IPS-18c (cell line): ENCODE data around the gene PIP5K1C.

Experiments
- H3K4me3 ChIP-seq: 2 replicates; pipeline ENCODE4 v1.7.0; 2013; ENCODE audit warnings: low read depth, mild to moderate bottlenecking, low read length, moderate library complexity; ENCODE audit not compliant: insufficient read depth
- H3K9me3 ChIP-seq: one replicate; pipeline ENCODE4 v1.6.1; 2013; ENCODE audit warnings: mild to moderate bottlenecking, low read length, moderate library complexity; ENCODE audit not compliant: control insufficient read depth, insufficient read depth

The PIP5K1C gene

DNA sequence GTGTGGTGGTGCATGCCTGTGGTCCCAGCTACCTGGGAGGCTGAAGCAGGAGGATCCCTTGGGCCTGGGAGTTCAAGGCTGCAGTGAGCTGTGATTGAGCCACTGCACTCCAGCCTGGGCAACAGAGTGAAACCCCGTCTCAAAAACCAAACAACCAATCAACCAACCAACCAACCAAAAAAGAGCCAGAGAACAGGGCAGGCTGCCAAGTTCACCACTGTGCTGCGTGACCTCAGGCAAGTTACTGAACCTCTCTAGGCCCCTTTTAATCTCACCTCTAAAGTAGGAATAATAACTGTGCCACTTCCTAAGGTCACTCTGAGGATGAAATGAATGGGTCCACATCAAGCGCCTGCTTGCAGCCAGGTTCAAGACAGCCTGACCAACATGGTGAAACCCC lies 24.9 kb upstream of the PIP5K1C start:
- no peak overlapping the region for H3K4me3 ChIP-seq

DNA sequence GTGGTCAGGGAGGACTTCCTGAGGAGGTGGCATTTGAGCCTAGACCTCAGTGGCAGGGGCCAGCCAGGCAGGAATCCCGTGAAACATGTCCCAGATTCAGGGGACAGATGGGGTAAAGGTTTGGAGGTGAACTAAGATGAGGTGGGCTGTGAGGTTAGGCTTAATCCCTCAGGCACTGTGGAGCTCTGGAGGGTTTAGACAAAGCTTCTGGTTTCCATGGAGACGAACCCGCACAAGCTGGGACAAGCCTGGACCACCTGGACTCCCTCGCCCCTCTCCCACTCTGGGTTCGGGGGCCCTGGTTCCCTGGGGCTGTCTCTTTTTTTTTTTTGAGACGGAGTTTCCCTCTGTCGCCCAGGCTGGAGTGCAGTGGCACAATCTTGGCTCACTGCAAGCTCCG lies 23.6 kb upstream of the PIP5K1C start:
- no peaks in the 10 kb centered on the region for H3K9me3 ChIP-seq

More for the DNA sequence above, 24.9 kb upstream of the PIP5K1C start:
- H3K9me3 ChIP-seq: peaks cover 2% of the 10 kb centered on the region

GRCh38 chr19:3723110-3723488 lies 22.8 kb upstream of the PIP5K1C start:
- no peaks in the 10 kb centered on the region for H3K9me3 ChIP-seq
- H3K4me3 ChIP-seq: peak overlapping the region; percentile 36; the same call in 1 of the 2 replicates

More for the DNA sequence above, 23.6 kb upstream of the PIP5K1C start:
- no peak overlapping the region for H3K4me3 ChIP-seq

GRCh38 chr19:3722443-3723109 lies 22.3 kb upstream of the PIP5K1C start:
- no peaks in the 10 kb centered on the region for H3K9me3 ChIP-seq
- H3K4me3 ChIP-seq: peak overlapping the region; percentile 74

GRCh38 chr19:3721887-3722442 lies 21.7 kb upstream of the PIP5K1C start:
- peak overlapping the region; percentile 74 for H3K4me3 ChIP-seq
- H3K9me3 ChIP-seq: no peaks in the 10 kb centered on the region

DNA sequence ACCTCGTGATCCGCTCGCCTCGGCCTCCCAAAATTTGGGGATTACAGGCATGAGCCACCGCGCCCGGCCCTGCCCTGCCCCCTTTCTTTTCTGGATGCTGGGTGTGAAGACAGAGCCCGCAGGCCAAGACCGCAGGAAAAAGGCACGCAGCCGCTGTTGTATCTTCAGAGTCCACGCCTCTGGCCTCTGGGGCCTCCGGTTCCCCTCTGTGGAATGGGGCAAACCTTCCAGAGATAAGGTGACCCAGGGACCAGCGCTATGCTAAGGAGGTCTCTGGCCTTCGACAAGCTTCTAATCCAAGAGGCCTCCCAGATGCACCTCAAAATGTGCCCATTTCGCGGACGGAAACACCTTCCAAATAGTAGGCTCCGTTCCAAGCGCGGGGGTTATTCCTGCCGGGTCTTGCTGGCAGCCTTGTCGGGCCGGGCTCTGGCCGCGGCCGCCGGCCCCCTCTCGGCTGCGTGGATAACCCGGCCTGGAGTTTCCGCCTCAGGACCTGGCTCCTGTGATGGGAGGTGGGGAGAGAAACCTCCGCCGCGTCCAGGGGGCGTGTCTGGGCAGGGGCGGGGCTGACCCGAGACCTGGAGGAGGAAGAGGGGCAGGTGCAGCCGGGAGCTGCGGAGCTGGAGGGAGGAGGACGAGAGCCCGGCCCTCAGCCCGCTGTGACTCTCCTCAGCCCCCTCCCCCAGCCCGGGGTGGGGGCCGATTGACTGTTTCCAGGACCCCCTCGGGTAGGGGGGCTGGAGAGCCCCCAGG lies 21.0 kb upstream of the PIP5K1C start:
- Histone ChIP-seq H3K4me3 (peak overlapping the region; percentile 74), H3K9me3 (no peaks in the 10 kb centered on the region)

DNA sequence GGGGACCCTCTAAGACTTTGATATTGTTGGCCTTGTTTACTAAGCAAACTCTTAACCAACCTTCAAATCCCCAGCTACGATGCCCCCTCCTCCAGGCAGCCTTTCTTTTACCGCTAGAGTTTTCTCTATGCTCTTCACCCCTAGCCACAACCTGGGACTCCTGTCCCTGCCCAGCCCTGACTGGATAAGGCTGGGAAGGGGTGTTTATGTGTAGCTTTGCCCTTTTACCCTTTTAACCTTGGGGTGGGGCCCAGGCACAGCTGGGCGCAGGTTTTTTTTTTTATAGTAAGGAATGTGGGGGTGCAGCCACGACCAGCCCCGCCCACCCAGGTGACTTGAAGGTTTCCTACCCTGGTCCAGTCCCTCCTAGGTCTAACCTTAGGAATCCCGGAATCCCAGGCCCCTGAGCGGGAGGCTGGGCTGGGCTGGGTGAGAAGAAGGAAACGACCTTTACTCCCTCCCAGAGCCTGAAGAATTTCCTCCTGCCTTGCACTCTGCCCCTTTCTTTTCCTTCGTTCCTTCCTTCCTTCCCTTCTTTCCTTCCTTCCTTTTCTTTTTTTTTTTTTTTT lies 20.2 kb upstream of the PIP5K1C start:
- Histone ChIP-seq H3K9me3 (no peaks in the 10 kb centered on the region), H3K4me3 (no peak overlapping the region)

GRCh38 chr19:3719868-3720267 lies 19.6 kb upstream of the PIP5K1C start:
- Histone ChIP-seq H3K4me3 (no peak overlapping the region), H3K9me3 (no peaks in the 10 kb centered on the region)

DNA sequence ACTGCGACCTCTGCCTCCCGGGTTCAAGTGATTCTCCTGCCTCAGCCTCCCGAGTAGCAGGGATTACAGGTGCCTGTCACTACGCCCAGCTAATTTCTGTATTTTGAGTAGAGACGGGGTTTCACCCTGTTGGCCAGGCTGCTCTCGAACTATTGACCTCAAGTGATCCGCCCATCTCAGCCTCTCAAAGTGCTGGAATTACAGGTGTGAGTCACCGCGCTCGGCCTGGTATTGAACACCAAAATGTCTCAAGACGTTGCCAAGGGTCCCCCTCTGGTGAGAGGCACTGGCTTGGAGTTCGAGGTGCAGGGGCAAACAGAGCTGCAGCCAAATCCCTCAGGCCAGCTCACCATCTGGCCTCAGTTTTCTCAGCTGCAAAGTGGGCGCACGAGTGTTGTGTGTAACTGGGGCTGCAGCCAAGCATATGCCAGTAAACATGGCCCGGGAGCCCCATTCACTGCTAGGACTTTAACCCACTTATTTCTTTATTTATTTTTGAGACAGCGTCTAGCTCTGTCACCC lies 15.9 kb upstream of the PIP5K1C start:
- H3K4me3 ChIP-seq: no peak overlapping the region
- H3K9me3 ChIP-seq: no peaks in the 10 kb centered on the region

DNA sequence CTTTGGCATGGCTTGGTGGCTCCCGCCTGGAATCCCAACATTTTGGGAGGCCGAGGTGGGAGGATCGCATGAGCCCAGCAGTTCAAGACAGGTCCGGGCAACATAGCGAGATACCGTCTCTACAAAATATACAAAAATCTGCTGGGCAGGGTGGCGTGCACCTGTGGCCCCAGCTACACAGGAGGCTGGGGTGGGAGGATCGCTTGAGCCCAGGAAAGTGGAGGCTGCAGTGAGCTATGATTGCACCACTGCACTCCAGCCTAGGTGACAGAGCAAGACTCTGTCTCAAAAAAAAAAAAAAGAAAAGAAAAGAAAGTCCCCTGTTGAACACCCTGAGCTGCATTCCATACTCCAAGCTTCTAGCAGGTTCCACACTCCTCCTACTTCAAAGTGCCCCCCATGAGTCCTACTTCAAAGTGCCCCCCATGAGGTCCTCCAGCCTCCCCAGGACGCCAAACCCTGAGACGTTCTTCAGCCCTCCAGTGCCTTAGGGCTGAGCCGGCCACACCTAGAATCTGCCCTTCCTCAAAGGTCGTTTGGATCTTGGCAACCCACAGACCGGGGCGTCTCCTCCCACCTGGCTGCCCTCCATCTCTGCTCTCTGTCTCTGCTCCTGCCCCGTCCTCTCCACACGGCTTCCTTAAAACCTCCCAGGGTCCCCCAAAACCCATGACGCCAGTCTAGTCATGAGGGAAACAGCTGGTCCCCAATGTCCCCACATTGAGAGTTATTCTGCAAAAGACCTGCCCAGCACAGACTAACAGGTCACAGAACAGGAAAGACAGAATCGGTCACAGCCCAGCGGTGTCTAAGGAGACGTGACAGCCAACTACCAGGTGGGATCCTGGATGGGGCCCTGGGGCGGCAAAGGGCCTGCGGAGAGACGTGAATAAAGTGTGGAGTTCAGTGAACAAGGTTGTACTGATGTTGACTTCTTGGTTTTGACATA lies 12.7 kb upstream of the PIP5K1C start:
- no peaks in the 10 kb centered on the region for H3K9me3 ChIP-seq
- H3K4me3 ChIP-seq: no peak overlapping the region

DNA sequence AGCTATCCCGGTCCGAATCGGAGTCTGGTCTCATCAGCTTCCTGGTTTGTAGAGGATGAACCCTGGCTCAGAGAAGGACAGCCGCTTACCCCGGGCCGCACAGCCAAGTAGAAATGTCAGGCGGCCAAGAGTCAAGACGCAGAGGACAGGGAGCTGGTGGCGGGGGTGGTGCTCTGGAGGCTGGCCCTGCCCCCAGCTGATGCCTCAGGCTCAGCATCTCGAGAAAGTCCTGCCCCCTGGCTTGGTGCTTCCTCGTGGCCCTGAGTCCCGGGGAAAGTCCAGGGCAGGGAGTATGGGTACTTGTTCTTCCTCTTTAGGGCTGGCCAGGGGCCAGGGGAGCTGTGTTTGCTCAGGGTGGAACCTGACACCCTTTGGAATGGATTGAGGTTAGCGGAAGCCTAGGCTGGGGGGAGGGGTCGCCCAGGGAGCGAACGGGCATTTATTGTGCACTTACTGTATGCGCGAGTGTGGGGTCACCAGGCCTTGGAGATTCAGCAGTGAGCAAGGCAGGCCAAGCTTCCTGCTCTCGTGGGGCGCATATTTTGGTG lies 10.1 kb upstream of the PIP5K1C start:
- Histone ChIP-seq H3K4me3 (no peak overlapping the region), H3K9me3 (no peaks in the 10 kb centered on the region)

DNA sequence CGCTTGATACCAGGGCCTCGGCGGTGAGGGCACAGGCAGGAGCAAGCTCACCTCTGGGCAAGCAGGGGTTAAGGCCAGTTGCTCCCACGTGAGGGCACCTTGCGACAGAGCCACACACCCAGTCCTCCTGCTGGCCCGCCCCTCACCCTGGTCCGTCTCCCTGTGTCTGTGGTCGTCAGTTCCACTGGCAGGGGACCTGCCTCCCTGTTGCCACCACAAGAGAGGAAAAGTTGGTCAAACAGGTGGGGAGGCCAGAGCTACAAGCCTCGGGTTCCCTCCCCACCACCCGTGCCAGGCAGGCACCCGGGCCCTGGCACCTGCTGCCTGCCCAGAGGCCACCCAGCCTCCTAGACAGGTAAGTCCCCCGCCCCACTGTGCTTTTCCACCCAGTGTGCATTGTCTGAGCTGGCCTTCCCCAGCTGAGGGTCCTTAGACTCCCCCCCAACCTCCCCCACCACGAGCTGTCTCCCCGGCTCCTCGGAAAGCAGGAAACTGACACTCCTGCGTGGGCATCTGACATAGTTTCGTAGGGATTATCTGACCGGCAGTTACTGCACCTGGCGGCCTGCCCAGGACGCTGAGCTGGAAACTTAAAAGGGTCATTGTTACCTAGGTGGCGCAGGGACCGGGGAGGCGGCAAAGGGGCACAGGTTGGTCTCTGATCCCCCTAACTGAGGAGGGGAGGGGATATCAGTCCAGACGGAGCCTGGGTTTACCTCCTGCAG lies 8.1 kb upstream of the PIP5K1C start, which contains the start of gene TJP3:
Gene TJP3, plus strand, starts transcription at position 178 of the 725 bp plus-strand sequence. CDS start 20,049 bp downstream, outside the sequence.
- no peak within 1 kb of the TSS for H3K4me3 ChIP-seq
- H3K9me3 ChIP-seq: no peaks in the 10 kb centered on the region

DNA sequence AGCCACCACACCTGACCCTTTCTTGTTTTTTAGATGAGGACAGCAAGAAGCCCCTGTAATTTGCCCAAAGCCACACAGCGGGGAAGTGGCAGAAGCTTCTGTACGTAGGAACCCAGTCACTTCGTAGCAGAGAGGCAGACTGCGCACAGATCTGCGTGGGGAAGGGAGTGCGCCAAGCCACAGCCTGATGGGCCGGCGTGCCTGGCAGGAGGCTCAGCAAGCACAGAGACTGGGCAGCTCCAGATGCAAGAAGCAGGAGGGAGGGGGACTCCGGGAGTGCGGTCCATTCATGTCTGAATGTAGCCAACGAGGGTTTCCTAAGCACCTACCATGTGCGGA lies 7.6 kb upstream of the PIP5K1C start:
- Histone ChIP-seq H3K9me3 (no peaks in the 10 kb centered on the region), H3K4me3 (no peak overlapping the region)

- Histone ChIP-seq H3K9me3 (no peaks in the 10 kb centered on the region), H3K4me3 (no peak overlapping the region)
These were observed 932 bp upstream of the PIP5K1C start for GRCh38 chr19:3701200-3701599.

- Histone ChIP-seq H3K9me3 (no peaks in the 10 kb centered on the region), H3K4me3 (peak overlapping the region; percentile 70)
These were observed 477 bp downstream of the PIP5K1C start for GRCh38 chr19:3699741-3700241.
